ENCODE measurements around the gene CFAP45. TPM values are rescaled to one million over a fixed set of nuclear protein-coding genes. Genes with fewer than 3 reads are reported as not detected.
A peak's percentile ranks its signal among the peaks of the same experiment; 100 is the strongest.

Gene CFAP45
- total RNA-seq, 1 donor from 2014 or later = 1.9 TPM

GRCh38 chr1:159892944-159893343, 7.0 kb downstream of the CFAP45 start:
- intact Hi-C loops (cut with DNase I) = loop anchor here (5.0 to 10.0 kb wide), 2 partner anchors 96 to 728 kb away; no protein-coding TSS in a partner anchor
- H3K4me1 ChIP-seq = peaks cover 24% of the 10 kb centered on the region

GRCh38 chr1:159891275-159892157, 8.4 kb downstream of the CFAP45 start:
- no peaks in the 10 kb centered on the region for H3K9me3 ChIP-seq
- no peaks in the 10 kb centered on the region for H3K36me3 ChIP-seq
- peak; percentile 97 for ATAC-seq
- H3K27ac ChIP-seq = peak overlapping the region; percentile 78
- peaks cover 23% of the 10 kb centered on the region for H3K4me1 ChIP-seq
- DNase-seq = peak; percentile 90
- no peak overlapping the region for H3K4me3 ChIP-seq
- intact Hi-C loops (cut with DNase I) = loop anchor here (5.0 to 10.0 kb wide), 2 partner anchors 94 to 727 kb away; no protein-coding TSS in a partner anchor
- no peaks in the 10 kb centered on the region for H3K27me3 ChIP-seq
- peak; percentile 97 for TF ChIP-seq CTCF (IDR thresholded peaks at IDR 0.05)

More at GRCh38 chr1:159892944-159893343, 7.0 kb downstream of the CFAP45 start:
- ATAC-seq (no peak), DNase-seq (no peak)
- H3K27ac ChIP-seq = no peak overlapping the region
- TF ChIP-seq CTCF (IDR thresholded peaks at IDR 0.05) = no peak
- H3K4me3 ChIP-seq = no peak overlapping the region
- H3K36me3 ChIP-seq = no peaks in the 10 kb centered on the region
- H3K9me3 ChIP-seq = no peaks in the 10 kb centered on the region
- H3K27me3 ChIP-seq = no peaks in the 10 kb centered on the region

- intact Hi-C loops (cut with DNase I) = loop anchor here (5.0 to 10.0 kb wide), 2 partner anchors 93 to 726 kb away; no protein-coding TSS in a partner anchor
- ATAC-seq = no peak
- H3K9me3 ChIP-seq = no peaks in the 10 kb centered on the region
These were observed 9.6 kb downstream of the CFAP45 start for GRCh38 chr1:159890390-159890789.

DNA sequence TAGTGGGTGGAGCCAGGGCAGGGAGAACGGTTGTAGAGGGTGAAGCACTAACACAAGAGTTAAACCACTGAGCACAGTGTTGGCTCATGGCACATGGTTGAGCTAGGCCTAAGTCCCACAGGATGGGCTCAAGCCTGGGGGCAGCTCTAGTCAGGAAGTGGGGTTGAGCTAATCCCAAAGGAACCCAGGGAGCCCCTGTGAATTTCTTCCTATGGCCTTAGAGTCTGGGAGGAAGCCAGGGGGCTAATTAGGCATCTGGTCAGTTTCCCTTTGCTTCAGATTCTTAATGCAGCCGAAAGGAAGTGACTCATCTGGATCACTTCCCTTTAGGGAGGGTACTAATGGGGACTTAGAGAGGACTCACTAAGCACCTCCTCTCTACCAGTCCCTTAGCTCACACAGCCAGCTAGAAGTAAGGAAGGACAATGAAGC, 10.1 kb downstream of the CFAP45 start:
- ATAC-seq (peak; percentile 84), DNase-seq (no peak)
- no peaks in the 10 kb centered on the region for H3K36me3 ChIP-seq
- H3K27me3 ChIP-seq = no peaks in the 10 kb centered on the region
- intact Hi-C loops (cut with DNase I) = loop anchor here (5.0 to 10.0 kb wide), 2 partner anchors 93 to 725 kb away; no protein-coding TSS in a partner anchor
- no peak overlapping the region for H3K4me3 ChIP-seq
- no peaks in the 10 kb centered on the region for H3K9me3 ChIP-seq
- peaks cover 14% of the 10 kb centered on the region for H3K4me1 ChIP-seq
- H3K27ac ChIP-seq = peak overlapping the region; percentile 78
- no peak for TF ChIP-seq CTCF (IDR thresholded peaks at IDR 0.05)

More at GRCh38 chr1:159890390-159890789, 9.6 kb downstream of the CFAP45 start:
- Histone ChIP-seq H3K27me3 (no peaks in the 10 kb centered on the region), H3K4me3 (no peak overlapping the region), H3K27ac (peak overlapping the region; percentile 78), H3K4me1 (peaks cover 14% of the 10 kb centered on the region), H3K36me3 (no peaks in the 10 kb centered on the region)
- no peak for TF ChIP-seq CTCF (IDR thresholded peaks at IDR 0.05)
- no peak for DNase-seq

DNA sequence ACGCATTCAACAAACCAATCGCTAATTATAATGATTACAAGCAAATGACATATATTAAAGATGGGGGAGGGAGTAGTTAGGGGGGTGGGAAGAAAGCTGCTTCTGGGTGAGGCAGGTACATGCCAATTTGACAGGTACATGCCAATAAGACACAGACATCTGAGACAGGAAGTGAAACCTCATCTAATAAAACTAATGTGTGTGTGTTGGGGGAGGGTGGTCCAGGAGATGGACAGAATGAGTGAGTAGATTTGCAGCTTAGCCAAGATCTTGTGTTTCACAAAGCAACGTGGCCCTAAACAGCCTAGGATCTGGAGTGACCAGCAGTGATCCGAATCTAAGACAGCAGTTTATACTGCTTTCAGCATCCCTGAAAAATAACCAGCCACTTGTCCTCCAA, 10.8 kb downstream of the CFAP45 start:
- TF ChIP-seq CTCF (IDR thresholded peaks at IDR 0.05) = no peak
- Histone ChIP-seq H3K36me3 (no peaks in the 10 kb centered on the region), H3K27ac (peak overlapping the region; percentile 78), H3K4me1 (peaks cover 14% of the 10 kb centered on the region), H3K4me3 (no peak overlapping the region), H3K9me3 (no peaks in the 10 kb centered on the region), H3K27me3 (no peaks in the 10 kb centered on the region)
- intact Hi-C loops (cut with DNase I) = no loop called here
- no peak for DNase-seq
- no peak for ATAC-seq

All from upper lobe of right lung (tissue), 1 donor.